GM21526 (cell line): Measurements from ENCODE around the gene CLN3.
"Not testable (repeated sequence)": the region's sequence is repeated elsewhere in the genome, so short reads cannot be mapped to it uniquely, and the experiment has no call there.

ENCODE experiments used
- ATAC-seq: cut with Tn5 transposase; IDR thresholded peaks from one replicate; pipeline ENCODE4 v1.9.1; 2021; ENCODE audit warnings: moderate library complexity; ENCODE audit not compliant: unreplicated experiment, low FRiP score

The CLN3 gene

GRCh38 chr16:28495098-28495793, 3.4 kb upstream of the CLN3 start:
- no peak for ATAC-seq

DNA sequence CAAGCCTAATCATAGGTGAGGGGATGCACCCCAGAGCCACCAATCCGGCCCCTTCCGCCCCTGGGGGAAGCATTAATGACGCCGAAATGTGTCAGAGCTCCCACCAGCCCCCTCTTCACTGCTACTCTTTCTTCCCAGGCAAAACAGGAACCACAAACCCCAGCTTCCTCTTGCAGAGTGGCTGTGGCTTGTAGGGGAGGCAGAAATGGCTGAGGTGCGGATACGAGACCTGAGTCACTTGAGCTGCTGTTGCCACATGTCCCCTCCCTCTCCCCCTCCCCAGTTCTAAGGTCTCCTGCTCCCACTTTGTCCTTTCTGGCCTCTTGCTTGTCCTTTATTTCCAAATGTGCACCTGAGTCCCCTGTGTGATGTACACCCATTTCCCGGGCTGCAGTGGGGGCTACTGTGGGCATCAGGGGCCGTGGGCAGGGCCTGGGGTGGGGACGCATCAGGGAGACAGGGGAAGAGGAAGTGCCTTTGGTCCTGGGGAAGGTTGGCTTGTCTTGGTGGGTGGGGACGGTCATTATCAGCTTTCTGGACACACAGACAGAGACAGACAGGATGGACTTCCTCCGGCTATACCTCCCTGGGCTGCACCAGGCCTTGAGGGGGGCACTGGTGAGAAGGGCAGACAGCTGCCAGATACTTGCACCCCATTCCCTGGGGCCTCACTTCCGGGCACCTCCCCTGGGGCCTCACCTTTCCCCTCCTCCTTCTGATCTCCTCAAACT, 2.4 kb upstream of the CLN3 start, which contains the start of gene APOBR:
APOBR (plus strand) TSS at position 523 of the 731 bp plus-strand sequence; CDS start at position 562, 39 bp downstream.
- peak; percentile 40 for ATAC-seq

- ATAC-seq = no peak
Observed at GRCh38 chr16:28492511-28492910, 637 bp upstream of the CLN3 start.

DNA sequence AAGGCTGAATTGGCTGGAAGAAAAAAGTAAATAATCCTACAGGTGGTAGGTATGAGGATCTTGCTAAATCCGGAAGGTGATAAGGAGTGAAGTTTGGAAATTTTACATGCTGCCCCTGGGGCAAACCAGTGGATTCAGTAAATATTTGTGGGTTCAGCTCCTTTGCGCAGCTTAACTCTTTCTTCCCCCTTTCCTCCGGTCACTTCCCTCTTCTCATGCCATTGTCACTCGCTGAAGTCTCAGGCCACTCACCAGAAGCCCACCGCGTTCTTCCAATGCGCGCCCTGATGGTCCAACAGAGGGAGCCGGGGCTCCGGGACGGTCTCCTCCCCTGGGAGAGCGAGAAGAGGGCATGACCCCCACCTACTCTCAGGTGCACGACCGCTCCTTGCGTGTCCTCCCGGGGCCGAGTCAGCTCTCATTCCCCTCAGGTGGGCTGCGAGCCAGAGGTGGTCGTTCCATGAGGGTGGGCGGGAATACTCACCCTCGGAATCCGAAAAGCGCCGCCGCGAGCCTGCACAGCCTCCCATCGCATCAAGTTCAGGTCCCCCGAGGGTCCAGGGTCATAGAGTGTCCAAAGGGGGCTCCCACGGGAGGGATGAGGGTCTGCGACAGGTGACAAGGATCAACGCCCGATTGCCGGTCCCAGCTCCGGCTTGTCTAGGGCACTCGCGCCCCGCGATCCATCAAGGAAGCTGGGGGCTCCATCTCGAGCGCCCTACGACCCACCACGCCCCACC, 474 bp downstream of the CLN3 start:
- ATAC-seq = peak; percentile 14

DNA sequence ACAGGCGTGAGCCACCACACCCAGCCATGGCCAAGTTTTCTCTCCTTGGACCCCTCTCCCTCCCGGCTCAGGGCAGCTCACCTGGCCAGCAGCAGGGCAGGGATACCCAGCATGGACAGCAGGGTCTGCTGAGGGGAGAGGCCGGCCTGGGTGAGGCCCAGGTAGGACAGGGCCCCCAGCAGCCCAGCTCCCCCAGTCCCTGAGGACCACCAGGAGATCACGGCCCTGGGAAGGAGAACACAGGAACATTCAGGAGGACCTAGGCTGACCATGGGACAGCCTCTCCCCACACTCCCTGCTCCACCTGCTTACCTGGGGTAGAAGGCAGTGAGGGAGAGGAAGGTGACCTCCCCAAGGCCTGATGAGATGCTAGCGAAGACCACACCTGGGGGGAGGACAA, 5.6 kb downstream of the CLN3 start:
- no peak for ATAC-seq

GRCh38 chr16:28483361-28483760, 8.5 kb downstream of the CLN3 start:
- not testable (repeated sequence) for ATAC-seq

- no peak for ATAC-seq
Observed at GRCh38 chr16:28482026-28482425, 9.8 kb downstream of the CLN3 start.

DNA sequence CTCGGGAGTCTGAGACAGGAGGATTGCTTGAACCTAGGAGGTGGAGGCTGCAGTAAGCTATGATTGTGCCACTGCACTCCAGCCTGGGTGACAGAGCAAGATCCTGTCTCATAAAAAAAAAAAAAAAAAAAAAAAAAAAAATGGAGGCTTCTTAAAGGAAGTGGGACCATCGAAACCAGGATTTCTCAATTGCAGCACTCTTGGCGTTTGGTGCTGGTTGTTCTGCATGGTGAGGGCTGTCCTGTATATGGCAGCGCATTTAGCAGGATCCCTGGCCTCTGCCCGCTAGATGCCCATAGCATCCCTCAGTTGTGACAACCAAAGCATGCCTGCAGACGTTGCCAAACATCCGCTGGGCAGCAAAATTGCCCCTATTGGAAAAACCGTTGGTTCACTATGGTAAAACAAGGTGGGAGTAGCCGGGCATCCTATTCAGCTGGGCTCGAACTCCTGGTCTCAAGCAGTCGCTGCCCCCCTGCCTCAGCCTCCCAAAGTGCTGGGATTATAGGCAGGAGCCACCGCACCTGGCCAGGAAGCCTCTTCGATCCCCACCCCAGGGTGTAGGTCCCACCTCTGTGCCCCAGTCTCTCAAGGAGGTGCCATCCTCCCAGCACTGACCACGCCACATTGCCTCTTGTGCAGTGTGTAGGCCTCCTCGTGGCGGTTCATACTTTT, 13.2 kb downstream of the CLN3 start:
- no peak for ATAC-seq

DNA sequence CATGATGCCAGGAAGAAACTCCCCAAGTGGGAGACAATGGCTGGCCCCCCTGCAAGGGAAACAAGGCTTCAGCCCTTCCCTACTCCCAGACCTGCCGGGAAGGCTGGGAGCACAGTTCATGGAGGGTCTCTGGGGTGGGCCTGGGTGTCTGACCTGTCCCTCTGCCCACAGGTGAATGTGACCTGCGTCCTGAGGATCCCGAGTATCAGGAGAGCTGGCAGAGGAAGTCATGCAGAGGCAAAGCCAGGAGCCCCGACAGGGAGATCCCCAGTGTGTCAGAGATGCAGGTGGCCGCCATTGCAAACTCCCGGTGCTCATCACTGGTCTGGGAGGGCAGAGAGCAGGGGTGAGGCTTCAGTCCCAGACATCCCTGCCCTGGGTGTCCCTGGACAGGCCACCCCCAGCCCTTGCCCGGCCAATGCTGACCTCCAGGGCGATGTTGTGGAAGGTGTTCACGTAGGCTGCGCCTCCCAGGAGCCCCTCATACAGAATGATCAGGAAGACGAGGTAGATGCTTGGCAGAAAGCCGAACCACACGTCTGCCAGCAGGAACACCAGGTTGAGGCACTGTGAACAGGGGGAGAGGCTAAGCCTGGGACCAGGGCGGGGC, 14.5 kb downstream of the CLN3 start:
- no peak for ATAC-seq

GRCh38 chr16:28475221-28475620, 16.7 kb downstream of the CLN3 start:
- no peak for ATAC-seq

- ATAC-seq = no peak
Observed at GRCh38 chr16:28473714-28474265, 18.1 kb downstream of the CLN3 start.

DNA sequence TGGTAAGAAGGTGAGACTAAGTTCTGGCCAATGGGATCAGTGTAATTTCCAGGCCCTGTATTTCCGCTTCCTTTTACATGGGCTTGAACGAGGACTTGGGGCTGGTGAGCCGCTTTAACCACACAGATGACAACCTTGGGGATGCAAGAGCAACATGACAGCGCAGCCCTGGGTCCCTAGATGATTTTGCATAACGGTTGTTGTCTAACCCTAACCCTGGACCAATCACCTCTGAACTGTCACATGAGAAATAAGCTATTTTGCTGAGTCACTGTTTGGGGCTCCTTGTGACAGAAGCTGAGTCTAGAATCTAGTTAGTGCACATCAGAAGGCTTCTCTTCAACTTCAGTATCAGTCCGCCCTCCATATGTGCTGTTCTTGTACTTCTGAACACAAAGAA, 44.8 kb downstream of the CLN3 start:
- not testable (repeated sequence) for ATAC-seq

- ATAC-seq = not testable (repeated sequence)
Observed at GRCh38 chr16:28446388-28446787, 45.5 kb downstream of the CLN3 start.

GRCh38 chr16:28443943-28444342, 47.9 kb downstream of the CLN3 start:
- not testable (repeated sequence) for ATAC-seq

GRCh38 chr16:28438899-28439298, 53.0 kb downstream of the CLN3 start:
- not testable (repeated sequence) for ATAC-seq

- not testable (repeated sequence) for ATAC-seq
Observed at GRCh38 chr16:28435340-28435739, 56.5 kb downstream of the CLN3 start.
